ENCODE measurements around the gene PPP1R13B.

- TF ChIP-seq POLR2A (IDR thresholded peaks at IDR 0.05; ENCODE audit: extremely low read depth, insufficient read length): no peak
- no peak for TF ChIP-seq CTCF (IDR thresholded peaks at IDR 0.05; ENCODE audit: low read depth, low read length)
- TF ChIP-seq MAX (IDR thresholded peaks at IDR 0.05; ENCODE audit: low read depth, low read length): no peak
These were observed 142.3 kb downstream of the PPP1R13B start for GRCh38 chr14:103705118-103705503.

Data from NB4 (cell line).